Measurements from ENCODE around the gene MALAT1.
A peak's percentile ranks its signal among the peaks of the same experiment; 100 is the strongest.

GRCh38 chr11:65486570-65487466 lies 12.0 kb upstream of the MALAT1 start:
- no peak for TF ChIP-seq CTCF (IDR thresholded peaks at IDR 0.05)
- TF ChIP-seq POLR2A (IDR thresholded peaks at IDR 0.05) = peak in 1 of 4 donors; percentile 6
- TF ChIP-seq POLR2AphosphoS5 (IDR thresholded peaks at IDR 0.05) = no peak
- no peak for TF ChIP-seq EP300 (IDR thresholded peaks at IDR 0.05)

Data from upper lobe of left lung (tissue), 4 donors.